GM21825 (cell line): ENCODE data around the gene ZNF407.

Experiments
- ATAC-seq: cut with Tn5 transposase; IDR thresholded peaks from one replicate; pipeline ENCODE4 v1.9.1; 2021; ENCODE audit warnings: mild to moderate bottlenecking, moderate library complexity; ENCODE audit not compliant: unreplicated experiment

Gene ZNF407

GRCh38 chr18:74715865-74716712, 118.4 kb downstream of the ZNF407 start:
- ATAC-seq: no peak

- no peak for ATAC-seq
These were observed 120.6 kb downstream of the ZNF407 start for GRCh38 chr18:74718312-74718711.

- no peak for ATAC-seq
These were observed 124.6 kb downstream of the ZNF407 start for GRCh38 chr18:74722237-74722636.

- ATAC-seq: no peak
These were observed 126.5 kb downstream of the ZNF407 start for GRCh38 chr18:74724186-74724585.

GRCh38 chr18:74725690-74726089, 128.0 kb downstream of the ZNF407 start:
- ATAC-seq: no peak

- no peak for ATAC-seq
These were observed 130.9 kb downstream of the ZNF407 start for GRCh38 chr18:74728586-74728985.

- ATAC-seq: no peak
These were observed 133.4 kb downstream of the ZNF407 start for GRCh38 chr18:74731097-74731496.

- ATAC-seq: no peak
These were observed 134.7 kb downstream of the ZNF407 start for GRCh38 chr18:74732380-74732779.

- no peak for ATAC-seq
These were observed 135.9 kb downstream of the ZNF407 start for GRCh38 chr18:74733598-74733997.

GRCh38 chr18:74734013-74734444, 136.4 kb downstream of the ZNF407 start:
- no peak for ATAC-seq

- ATAC-seq: no peak
These were observed 142.3 kb downstream of the ZNF407 start for GRCh38 chr18:74739926-74740325.

GRCh38 chr18:74742573-74743243, 145.0 kb downstream of the ZNF407 start:
- no peak for ATAC-seq

GRCh38 chr18:74745633-74746403, 148.1 kb downstream of the ZNF407 start:
- ATAC-seq: no peak

GRCh38 chr18:74748809-74749208, 151.1 kb downstream of the ZNF407 start:
- ATAC-seq: no peak

GRCh38 chr18:74758995-74759394, 161.3 kb downstream of the ZNF407 start:
- no peak for ATAC-seq

- ATAC-seq: no peak
These were observed 162.4 kb downstream of the ZNF407 start for GRCh38 chr18:74760026-74760425.

GRCh38 chr18:74760436-74760835, 162.8 kb downstream of the ZNF407 start:
- no peak for ATAC-seq

- no peak for ATAC-seq
These were observed 168.6 kb downstream of the ZNF407 start for GRCh38 chr18:74766251-74766650.

GRCh38 chr18:74768096-74768495, 170.4 kb downstream of the ZNF407 start:
- ATAC-seq: no peak

GRCh38 chr18:74773171-74773624, 175.5 kb downstream of the ZNF407 start:
- ATAC-seq: peak; percentile 89

GRCh38 chr18:74774486-74774885, 176.8 kb downstream of the ZNF407 start:
- ATAC-seq: no peak
